SK-N-DZ (cell line): ENCODE results near the gene BMPER. TPM values are rescaled to one million over a fixed set of nuclear protein-coding genes. Genes with fewer than 3 reads are reported as not detected.

Experiments used
- DNase-seq: peaks from one replicate; pipeline ENCODE4 v3.0.0-alpha.2; 2015; ENCODE audit warnings: low spot score
- polyA plus RNA-seq, 2 experiments: library from polyadenylated mRNA; depleted of rRNA; stranded (reverse); fragments of >200 nt; gene quantifications; 2 replicates each; pipeline ENCODE4 v1.2.3, GENCODE V29; 2014

The BMPER gene
- polyA plus RNA-seq (2014; cell fraction: cytosol; rRNA removed): not detected in 2 replicates
- 0.05 TPM in 1 of 2 replicates, not detected in the other for polyA plus RNA-seq (2014; cell fraction: nucleus; rRNA removed)

DNA sequence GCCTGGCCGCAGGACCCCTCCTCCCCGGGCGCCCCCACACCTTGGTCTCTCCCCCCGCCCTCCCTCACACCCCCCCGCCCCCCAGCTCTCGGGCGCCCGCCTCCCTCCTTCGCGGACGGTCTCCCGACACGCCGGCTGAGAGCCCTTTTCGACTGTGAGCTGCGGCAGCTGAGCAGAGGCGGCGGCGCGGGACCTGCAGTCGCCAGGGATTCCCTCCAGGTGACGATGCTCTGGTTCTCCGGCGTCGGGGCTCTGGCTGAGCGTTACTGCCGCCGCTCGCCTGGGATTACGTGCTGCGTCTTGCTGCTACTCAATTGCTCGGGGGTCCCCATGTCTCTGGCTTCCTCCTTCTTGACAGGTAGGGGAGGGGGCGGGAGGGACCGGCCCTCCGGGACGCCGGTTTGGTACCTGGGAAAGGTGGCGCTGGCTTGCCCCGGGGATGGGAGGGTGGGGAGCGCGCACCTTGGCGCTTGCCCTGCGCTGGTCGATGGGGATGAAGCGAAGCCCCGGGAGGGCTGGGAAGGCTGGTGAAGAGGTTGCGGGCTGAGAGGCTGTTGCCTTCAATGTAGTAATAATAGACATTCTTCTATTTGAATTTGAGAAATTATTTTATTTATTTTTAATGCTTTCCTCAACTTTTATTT, at the start of gene BMPER:
BMPER (plus strand) TSS at position 151 of the 644 bp plus-strand sequence; CDS start at position 226, 75 bp downstream.
- peak; percentile 61 for DNase-seq

- no peak for DNase-seq
Measured at GRCh38 chr7:33861947-33862346, 43.4 kb upstream of the BMPER start.

DNA sequence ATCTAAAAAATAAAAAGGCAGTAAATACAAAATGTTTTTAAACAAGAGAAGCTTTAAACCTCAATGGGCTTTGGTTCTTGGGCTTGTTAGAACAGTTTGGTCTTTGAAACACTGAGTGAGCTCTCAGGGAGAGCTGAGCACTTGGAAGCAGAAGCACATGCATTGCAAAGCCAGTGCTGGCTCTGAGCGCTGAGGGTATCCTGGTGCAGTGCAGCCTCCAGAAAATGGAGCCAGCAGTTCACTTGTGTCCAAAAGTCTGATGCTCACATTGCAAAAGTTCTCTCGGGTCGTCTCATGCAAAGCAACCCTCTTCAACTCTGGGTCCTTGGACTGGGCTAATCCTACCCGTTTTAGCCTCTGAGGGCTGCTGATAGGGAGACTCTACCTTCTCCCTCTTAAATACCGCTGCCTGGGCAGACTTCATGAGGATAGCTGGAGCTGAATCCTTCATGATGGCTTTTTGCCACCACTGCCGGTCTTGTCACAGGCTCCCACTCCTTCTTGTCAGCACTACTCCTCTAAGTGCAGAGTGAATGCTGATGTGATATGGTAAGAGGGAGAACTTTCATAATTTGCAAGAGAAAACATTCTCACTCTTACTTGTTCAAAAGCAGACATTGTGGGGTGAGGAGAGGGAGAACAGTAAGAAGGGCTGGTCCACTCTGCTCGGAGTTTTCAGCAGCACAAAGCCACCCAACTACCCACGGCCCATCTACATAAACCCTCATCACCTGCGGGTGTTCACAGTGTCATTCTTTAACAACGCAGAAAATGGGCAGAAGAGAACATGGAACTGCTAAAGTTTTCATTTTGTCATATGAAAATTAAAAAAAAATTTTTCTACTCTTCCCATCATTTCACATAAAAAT, 42.2 kb upstream of the BMPER start:
- no peak for DNase-seq

DNA sequence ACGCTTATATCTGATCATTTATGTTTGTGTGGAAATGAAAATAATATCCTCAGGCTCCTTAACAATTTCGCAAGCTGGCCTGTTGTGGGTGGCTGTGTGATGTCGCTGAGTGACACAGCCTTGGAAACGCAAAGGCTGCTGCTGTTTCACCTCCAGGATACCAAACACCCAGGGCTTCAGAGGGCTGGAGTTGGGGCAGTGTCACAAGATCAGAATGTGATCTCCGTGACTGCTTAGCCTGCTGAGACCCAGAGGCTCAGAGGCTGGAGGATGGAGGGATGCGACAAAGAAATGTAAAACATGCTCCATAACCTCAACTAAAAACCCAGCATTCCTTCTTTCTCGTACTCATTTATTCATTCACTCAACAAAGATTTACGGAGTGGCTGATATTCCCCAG, 37.2 kb upstream of the BMPER start:
- no peak for DNase-seq

- no peak for DNase-seq
Measured at GRCh38 chr7:33869176-33869575, 36.2 kb upstream of the BMPER start.

GRCh38 chr7:33870120-33870519, 35.2 kb upstream of the BMPER start:
- no peak for DNase-seq

DNA sequence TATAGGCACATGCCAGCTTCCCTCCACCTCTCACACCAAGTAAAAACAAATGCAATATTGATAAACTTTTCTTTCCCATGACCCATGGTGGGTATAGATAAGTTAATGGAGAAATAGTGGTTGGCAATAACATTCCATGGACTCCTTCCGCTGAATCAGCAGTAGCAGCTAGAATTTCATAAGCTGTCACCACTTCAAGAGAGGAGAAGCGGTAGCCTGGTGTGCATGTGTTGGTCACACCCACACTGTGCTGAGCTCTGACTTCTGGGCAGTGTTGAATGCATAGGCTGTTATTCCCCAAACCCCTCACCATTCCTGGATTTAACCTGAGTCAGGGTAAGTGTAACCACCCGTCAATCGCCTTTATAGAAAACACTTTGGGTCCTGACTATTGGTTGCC, 32.5 kb upstream of the BMPER start:
- no peak for DNase-seq

- DNase-seq: no peak
Measured at GRCh38 chr7:33873518-33873917, 31.8 kb upstream of the BMPER start.

- DNase-seq: no peak
Measured at GRCh38 chr7:33873981-33874750, 31.2 kb upstream of the BMPER start.

DNA sequence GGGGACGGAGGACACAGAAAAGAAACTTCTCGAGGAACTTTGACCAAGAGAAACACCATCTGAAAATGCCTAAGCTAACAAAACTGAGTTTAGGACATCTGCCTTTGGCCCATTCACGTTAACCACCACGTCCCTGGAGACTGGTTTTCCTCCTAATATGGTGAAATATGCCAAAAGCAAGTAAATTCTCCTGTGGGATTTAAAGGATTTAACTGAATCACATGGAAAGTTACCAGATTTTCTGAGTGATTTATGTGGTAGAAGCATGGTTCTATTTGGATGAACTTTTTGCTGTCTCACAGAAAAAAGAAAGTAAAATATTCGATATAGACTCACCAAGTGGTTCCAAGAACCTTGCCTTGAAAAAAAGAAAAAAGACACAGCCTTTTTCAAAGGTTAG, 30.4 kb upstream of the BMPER start:
- DNase-seq: no peak

GRCh38 chr7:33876596-33877274, 28.6 kb upstream of the BMPER start:
- DNase-seq: no peak

DNA sequence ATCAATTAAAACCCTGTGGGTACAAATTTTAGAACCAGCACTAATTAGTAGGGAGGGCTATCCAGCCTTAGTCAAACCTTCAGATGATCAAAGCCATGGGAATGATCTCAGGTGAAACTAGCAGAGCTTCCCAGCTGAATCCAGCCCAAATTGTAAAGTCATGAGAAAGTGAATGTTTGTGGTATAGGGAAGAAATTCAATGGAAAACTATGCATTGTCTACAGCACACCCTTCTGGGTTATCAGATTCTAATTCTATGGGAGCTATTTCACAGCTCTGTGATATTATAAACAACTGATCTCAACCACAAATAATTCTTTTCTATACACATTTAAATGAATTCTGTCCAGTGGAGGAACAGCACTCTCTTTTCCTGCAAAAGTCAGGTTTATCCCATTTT, 24.6 kb upstream of the BMPER start:
- no peak for DNase-seq

DNA sequence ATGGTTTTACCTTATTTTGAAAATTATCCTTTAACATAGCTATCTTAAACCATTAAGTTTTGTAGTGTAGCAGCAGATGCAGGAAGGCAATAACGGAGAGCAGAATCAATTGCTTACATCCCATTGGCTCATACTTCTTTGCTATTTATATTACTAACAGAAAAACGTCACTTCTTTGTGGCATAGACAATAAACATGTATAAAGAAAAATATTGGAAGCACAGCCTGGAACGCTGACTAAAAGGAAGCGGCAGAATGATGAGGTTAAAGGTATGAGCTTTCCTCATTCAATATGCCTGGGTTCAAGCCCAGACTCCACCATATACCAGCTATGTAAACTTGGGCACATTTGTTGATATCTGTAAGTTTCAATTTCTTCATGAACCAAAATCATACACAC, 24.0 kb upstream of the BMPER start:
- no peak for DNase-seq

DNA sequence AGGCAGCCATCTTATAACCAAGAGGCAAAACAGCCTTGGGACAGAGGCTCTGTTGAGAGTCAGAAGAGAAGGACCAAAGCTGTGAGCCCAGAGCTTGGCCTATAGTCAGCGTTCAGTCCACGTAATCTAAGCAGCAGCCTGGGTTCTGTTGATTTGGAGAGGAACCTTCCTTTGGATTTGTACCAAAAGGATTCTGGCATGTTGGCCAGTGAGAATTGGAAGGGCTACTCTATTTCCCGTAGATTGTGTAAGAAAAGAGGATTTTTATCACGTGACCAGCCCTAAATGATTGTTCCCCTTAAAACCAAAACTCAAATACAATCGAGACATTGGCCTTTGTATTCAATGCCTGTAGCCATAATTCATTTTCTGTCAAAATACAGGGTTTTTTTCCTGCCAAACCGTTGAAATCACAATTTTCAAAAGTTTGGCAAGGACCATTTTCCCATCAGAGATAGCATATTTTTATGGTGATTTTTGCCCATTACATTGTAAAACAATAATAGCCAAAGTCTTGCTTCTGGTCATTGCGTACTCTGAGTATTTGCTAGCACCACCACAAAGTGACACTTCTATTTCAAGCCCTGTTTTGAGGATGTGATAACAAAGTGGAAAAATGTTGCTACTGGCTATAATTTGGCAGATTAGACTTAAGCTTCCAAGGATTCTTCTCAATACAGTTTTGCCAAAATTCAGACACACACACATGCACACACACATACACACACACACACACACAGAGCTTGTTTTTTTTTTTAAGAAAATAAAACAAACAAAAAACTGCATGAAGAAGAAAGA, 23.1 kb upstream of the BMPER start:
- no peak for DNase-seq

GRCh38 chr7:33882950-33883670, 22.2 kb upstream of the BMPER start:
- DNase-seq: no peak

DNA sequence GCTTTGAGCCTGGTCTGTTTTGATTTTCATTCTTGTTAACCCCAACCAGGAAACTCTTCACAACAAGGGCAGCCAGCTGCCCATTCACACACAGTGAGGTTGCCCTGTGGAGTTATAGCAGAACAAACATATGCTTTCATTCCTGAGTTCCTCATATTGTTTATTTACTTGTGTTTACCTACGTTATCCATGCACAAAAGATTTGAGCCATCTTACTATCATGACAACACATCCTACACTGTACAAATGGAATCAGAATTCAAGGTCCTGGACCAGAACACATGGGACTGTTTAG, 21.7 kb upstream of the BMPER start:
- no peak for DNase-seq

DNA sequence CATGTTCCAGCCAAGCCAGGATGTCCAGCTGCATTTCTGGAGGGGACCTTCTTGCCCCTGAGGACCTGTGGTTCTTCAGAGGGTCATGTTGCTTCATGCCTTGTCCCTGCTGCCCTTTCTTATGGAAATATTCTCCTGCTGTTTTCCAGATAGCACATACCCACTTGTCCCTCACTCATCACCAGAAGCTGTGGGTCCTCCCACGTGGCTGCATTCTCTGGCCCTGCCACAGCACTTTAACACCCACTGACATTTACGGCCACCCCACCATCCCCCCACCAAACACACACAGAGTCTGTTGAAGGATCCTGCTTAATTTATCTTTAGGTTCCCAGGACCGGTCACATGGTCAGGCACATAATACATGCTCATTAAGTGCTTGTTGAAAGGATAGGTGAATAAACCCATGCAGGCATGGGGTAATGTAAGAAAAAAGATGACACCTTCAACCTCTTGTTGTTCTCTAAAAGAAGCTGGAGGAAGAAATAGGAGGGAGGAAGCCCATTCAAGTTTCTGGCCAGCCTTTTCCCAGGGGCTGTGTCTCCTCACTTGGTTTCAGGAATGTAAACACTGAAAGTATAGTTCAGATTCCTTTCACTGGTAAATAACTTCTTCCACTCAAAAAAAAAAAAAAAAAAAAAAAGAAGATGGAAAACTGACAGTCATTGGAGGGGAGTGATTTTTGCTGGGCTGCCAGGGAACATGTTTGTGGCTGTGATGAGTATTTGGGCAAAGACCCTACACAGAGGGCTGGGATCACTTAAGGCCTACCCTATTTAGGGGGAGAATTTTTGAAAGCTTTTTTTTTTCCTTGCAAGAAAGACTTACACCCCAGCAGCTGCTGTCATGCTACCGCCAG, 19.8 kb upstream of the BMPER start:
- no peak for DNase-seq

GRCh38 chr7:33886149-33886623, 19.2 kb upstream of the BMPER start:
- peak; percentile 54 for DNase-seq
